GM18873 (cell line): Measurements from ENCODE around the gene SVBP.

ENCODE experiments used
- ATAC-seq: cut with Tn5 transposase; IDR thresholded peaks from one replicate; pipeline ENCODE4 v1.9.1; 2021; ENCODE audit warnings: mild to moderate bottlenecking, moderate library complexity, moderate number of reproducible peaks; ENCODE audit not compliant: unreplicated experiment, low FRiP score

SVBP gene

DNA sequence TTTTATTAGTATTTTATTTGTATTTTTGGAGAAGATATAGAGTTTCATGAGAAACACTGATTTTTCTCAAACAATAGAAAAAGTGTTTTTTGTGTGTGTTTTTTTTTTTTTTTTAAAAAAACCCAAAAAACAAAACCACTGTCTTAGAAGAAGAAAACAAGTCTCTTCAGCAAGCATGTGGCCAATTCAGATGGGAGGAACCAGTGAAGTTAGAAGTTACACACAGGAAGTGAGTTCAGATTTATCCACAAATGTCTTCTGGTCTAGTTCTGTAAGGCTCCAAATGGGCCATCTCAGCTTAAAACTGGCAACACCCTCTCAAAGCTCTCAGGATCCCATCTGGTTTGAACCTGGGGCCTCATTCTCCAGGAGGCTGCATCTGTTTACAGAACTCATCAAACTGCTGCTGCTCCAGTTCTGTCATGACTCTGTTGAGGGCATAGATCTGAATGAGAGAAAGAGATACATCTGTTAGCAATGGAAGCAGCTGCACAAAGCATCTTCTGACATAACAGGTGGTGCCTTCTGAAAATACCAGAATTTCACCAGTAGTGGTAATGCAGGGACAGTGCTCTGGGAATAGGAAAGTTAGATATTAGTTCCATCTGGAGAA, 10.0 kb downstream of the SVBP start:
- ATAC-seq, result no peak

DNA sequence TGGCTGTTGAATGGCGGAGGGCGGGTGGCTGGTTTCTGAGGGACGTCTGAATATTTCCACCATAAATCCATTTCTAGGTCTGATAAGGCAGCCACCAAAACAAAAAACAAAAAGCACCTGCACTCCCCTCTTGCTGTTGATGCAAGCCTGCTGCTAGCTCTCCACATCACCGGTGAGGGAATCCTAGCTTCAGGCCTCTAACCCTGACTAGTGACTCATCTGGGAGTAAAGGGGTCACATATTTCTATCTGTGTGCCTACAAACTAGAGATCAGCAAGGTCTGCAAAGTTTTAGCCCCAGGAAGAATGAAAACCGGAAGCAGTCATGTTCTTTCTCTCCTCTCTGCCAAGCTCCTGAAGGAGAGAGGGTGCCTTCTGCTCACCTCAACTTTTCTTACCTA, 10.6 kb downstream of the SVBP start:
- ATAC-seq, result no peak

DNA sequence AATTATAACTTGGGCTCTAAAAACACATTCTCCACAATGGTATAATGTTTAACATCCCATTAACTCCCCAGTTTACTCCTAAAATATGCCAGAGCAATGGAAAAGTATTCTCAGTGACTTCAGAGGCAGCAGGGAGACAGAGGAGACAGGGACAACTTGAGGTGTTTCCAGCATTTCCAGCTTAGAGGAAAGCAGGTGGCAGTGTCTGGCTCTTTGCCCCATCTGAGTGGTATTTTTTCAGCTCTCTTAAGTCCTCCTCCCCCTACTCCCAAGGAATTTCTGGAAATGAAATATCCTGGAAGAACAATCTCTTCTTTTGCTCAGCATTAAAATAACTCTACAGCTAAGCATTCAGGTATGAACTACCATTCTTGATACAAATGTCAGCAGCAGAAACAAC, 11.0 kb downstream of the SVBP start:
- ATAC-seq, result no peak

GRCh38 chr1:42801832-42802473, 15.2 kb downstream of the SVBP start:
- no peak for ATAC-seq

DNA sequence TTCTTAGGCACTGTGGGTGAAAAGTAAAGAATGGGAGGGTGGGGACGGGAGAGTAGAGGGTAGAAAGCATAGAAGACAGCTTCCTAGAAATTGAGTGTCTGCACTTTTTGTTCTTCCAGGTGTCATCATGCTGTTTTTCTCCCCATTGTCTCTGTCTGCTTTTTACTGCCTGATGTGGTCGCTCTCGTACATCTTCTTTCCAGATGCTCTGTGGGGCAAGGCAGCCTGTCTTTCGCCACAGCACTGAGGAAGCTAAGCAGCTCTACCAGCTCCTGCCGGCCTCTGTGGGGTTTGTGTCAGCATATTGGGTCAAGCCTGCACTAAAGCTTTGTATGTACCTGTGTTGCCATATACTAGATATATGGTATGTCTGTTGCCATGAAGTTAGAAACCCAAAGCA, 19.2 kb downstream of the SVBP start:
- no peak for ATAC-seq

- ATAC-seq, result no peak
These were observed 19.8 kb downstream of the SVBP start for GRCh38 chr1:42797414-42797813.

GRCh38 chr1:42793824-42794223, 23.4 kb downstream of the SVBP start:
- ATAC-seq, result no peak

GRCh38 chr1:42788021-42788420, 29.2 kb downstream of the SVBP start:
- no peak for ATAC-seq

DNA sequence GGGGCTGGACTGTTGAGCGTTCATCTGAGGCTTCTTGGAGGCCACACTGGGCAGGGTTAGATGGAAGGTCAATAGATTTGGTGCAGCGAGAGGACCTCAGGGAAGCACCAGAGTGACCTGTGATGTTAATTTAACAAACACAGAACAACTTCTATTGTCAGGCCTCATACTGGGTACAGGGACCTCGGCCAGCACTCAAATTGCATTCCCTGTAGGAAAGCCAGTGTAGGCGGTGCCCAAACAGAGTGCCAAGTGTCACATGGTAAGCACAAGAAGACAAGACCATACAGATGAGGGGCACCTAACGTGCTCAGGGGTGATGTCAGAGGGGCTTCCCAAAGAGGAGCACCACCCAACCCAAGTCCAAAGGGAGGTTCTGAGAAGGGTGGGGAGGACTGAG, 31.1 kb downstream of the SVBP start:
- ATAC-seq, result no peak

DNA sequence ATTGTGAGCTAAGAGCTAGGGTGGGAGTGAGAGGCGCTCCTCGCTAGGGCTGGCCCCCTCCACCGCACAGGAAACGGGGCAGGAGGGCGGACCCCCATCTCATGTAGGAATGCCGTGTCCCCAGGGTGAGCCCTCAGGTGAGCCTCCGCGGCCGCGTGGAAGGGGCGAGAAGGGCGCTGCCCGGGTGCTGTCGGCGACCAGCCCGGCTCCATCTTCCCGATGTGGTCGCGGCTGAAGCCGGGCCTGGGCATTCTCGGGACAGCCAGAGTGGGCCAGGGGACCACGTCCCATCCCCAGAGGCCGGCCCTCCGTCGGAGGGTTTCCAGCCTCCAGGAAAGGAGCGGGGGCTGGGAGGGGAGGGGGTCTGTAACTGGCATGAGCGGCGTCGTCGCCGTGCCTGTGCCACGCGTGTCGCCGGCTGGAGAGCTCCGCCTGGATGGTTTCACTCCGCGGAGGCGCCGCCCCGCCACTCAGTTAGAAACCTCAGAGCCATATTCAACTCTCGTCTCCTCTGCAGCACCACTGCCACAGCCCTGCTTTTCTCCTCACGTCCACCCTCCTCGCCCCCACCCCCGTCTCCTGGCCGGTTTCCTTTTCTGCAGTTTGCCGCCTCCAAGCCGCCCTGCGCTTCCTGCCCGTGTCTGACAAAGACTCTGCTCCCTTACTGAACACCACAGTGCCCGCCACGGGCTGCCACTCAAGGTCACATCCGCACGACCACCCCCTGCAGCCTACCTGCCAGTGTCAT, 32.1 kb downstream of the SVBP start, which contains the start of gene TMEM269:
Gene TMEM269, plus strand, starts transcription at position 46 of the 748 bp plus-strand sequence. CDS start 4,903 bp downstream, outside the sequence.
- ATAC-seq, result no peak

- ATAC-seq, result no peak
These were observed 32.7 kb downstream of the SVBP start for GRCh38 chr1:42784547-42784945.

- no peak for ATAC-seq
These were observed 34.1 kb downstream of the SVBP start for GRCh38 chr1:42783092-42783491.

DNA sequence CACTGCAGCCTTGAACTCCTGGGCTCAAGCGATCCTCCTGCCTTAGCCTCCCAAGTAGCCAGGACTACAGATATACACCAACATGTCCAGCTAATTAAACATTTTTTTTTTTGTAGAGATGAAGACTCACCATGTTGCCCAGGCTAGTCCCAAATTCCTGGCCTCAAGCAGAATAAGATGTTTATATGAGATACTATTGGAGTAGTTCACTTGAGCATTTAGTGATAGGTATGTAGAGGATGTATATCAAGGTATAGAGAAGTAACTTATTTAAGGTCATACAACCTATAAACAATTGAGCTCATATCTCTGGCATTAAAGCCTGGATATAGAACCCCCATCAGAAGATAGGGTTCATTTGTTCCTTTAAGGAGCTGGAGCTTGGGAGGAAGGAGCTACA, 37.0 kb downstream of the SVBP start:
- ATAC-seq, result no peak

- no peak for ATAC-seq
These were observed 37.5 kb downstream of the SVBP start for GRCh38 chr1:42779725-42780124.

GRCh38 chr1:42777852-42778251, 39.3 kb downstream of the SVBP start:
- no peak for ATAC-seq

DNA sequence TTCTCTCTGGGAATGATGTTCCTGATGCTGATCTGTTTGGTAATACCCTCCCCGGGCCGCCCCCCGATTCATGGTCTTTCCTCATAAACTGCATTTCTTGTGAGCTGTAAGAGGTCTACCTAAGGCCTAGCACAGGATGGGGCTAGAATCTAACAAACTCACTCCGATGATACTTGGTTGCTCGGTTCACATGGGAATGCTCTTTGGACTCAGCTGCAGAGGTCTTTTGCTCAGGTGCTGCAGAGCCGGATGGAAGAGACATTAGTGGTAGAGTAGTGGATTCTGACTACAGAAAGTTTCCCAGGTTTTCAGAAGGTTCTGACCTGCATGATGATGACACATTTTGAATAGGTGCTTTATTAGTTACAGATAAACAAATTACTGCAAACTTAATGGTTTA, 40.7 kb downstream of the SVBP start:
- ATAC-seq, result no peak

- ATAC-seq, result no peak
These were observed 42.2 kb downstream of the SVBP start for GRCh38 chr1:42774928-42775526.

DNA sequence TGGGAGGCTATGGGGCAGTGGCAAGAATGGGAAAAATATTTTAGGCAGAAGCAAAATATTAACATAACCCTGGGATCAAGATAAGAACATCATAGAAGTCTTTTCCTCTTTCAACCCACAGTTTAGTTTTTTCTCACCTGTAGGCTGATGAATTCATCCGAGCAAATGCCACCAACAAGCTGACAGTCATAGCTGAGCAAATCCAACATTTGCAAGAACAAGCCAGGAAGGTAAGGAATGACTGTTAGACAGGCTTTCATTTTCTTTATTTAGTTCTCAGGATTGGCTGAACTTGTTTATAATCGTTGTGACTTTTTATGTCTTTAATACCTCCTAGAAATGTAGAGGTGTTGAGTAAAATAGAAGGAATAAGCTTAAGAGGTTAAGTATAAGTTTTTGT, 43.8 kb downstream of the SVBP start:
- no peak for ATAC-seq

- ATAC-seq, result no peak
These were observed 47.4 kb downstream of the SVBP start for GRCh38 chr1:42769811-42770210.

DNA sequence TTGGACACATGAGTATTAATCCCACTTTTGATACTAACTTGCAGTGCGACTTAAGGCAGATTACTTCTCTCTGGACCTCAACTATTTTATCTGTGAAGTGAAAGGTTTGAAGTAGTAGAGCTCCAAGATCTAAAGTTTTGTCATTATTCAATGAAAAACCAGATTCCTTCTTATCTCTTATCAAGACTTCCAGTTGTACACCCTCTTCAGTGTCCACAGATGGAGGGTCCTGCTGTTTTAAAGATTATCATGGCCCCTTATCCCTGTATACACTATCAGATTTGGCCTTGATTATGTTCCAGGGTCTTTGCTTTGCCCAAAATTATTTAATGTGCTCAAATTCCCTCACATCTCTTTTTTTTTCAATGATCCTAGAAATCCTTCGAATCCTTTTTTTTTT, 49.0 kb downstream of the SVBP start:
- ATAC-seq, result no peak

DNA sequence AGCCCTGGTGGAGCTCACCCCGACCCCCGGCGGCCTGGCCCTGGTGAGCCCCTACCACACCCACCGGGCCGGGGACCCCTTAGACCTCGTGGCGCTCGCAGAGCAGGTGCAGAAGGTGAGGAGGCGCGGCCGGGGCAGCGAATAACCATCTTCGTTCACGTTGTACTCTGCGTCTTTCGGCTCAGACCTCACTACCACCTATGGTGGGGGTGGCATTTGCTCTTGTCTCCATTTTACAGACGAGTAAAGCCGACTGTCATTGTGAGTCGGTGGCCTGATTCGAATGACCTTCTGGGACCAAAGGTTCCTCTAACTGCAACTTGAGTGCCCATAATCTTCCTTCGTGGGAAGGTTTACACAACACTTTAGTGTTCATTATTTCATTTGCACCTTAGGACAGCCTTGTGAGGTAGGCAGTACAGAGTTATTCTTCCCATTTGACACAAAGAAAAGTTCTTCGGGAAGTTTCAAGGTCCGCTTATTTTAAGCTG, 49.6 kb downstream of the SVBP start:
- ATAC-seq, result no peak
